PC-9 (cell line): ENCODE data around the gene CACNA2D4. TPM values are rescaled to one million over a fixed set of nuclear protein-coding genes. Genes with fewer than 3 reads are reported as not detected.

ENCODE experiments used
- BruUV-seq: library from RNA; stranded (reverse); fragments of 400-500 nt; replicated peaks from 2 replicates; lab custom pipeline; 2021; lab: Mats Ljungman, UMichigan
- CTCF ChIA-PET: fragments of 300-600 bp; sonication (Branson Sonifier 250); formaldehyde crosslinking; loops from one replicate; lab custom pipeline; 2022; ENCODE audit warnings: antibody characterized with exemption; lab: Charles Lee
- POLR2A ChIA-PET: fragments of 300-600 bp; sonication (Branson Sonifier 250); formaldehyde crosslinking; loops from one replicate; lab custom pipeline; 2022; ENCODE audit warnings: antibody characterized with exemption; ENCODE audit not compliant: unreplicated experiment; lab: Charles Lee
- DNase-seq, 2 experiments: peaks; one replicate each; pipeline versions ENCODE4 v3.0.0 to v3.0.0-alpha.2; 2015 to 2022; ENCODE audit warnings: mixed read lengths in 1 of 2
- H2AFZ ChIP-seq: fragments of 200-600 bp; sonication (generic); 2 replicates; pipeline ENCODE4 v1.8.1; 2017; ENCODE audit warnings: antibody characterized with exemption
- H3F3A ChIP-seq: fragments of 200-600 bp; sonication (generic); 2 replicates; pipeline ENCODE4 v1.8.1; 2017; ENCODE audit warnings: antibody characterized with exemption, mild to moderate bottlenecking, low read depth; ENCODE audit not compliant: insufficient read depth
- H3K27ac ChIP-seq: fragments of 200-600 bp; sonication (generic); 2 replicates; pipeline ENCODE4 v1.6.1; 2016; ENCODE audit warnings: mixed run types
- H3K27me3 ChIP-seq: fragments of 200-600 bp; sonication (generic); 2 replicates; pipeline ENCODE4 v1.6.1; 2016; ENCODE audit warnings: low read depth, mixed run types; ENCODE audit not compliant: insufficient read depth
- H3K36me3 ChIP-seq: fragments of 200-600 bp; sonication (generic); 2 replicates; pipeline ENCODE4 v1.6.1; 2016; ENCODE audit warnings: low read depth, mixed run types
- H3K4me1 ChIP-seq: fragments of 200-600 bp; sonication (generic); replicated peaks from 2 replicates; pipeline ENCODE4 v1.6.1; 2016; ENCODE audit warnings: mixed run types; ENCODE audit not compliant: insufficient read depth
- H3K4me2 ChIP-seq: fragments of 200-600 bp; sonication (generic); 2 replicates; pipeline ENCODE4 v1.6.1; 2017; ENCODE audit warnings: mixed run types
- H3K4me3 ChIP-seq: fragments of 200-600 bp; sonication (generic); 2 replicates; pipeline ENCODE4 v1.6.1; 2016; ENCODE audit warnings: mixed run types
- H3K79me2 ChIP-seq: fragments of 200-600 bp; sonication (generic); 2 replicates; pipeline ENCODE4 v1.6.1; 2017; ENCODE audit warnings: low read depth, mixed run types
- H3K9me2 ChIP-seq: fragments of 200-600 bp; sonication (generic); 2 replicates; pipeline ENCODE4 v1.8.1; 2017; ENCODE audit warnings: mild to moderate bottlenecking; ENCODE audit not compliant: insufficient read depth
- H3K9me3 ChIP-seq: fragments of 200-600 bp; sonication (generic); 2 replicates; pipeline ENCODE4 v1.8.1; 2016; ENCODE audit warnings: low read depth; ENCODE audit not compliant: insufficient read depth
- H4K20me1 ChIP-seq: fragments of 200-600 bp; sonication (generic); 2 replicates; pipeline ENCODE4 v1.8.1; 2017; ENCODE audit not compliant: insufficient read depth
- EZH2 ChIP-seq: fragments of 200-600 bp; sonication (generic); IDR thresholded peaks from 2 replicates; pipeline ENCODE4 v1.8.0; 2017; ENCODE audit warnings: antibody characterized with exemption, low read depth
- intact Hi-C: fragments of 100-400 bp; cut with micrococcal nuclease; formaldehyde crosslinking; loops from one replicate; pipeline ENCODE4 v1.10.0; 2022; ENCODE audit not compliant: unreplicated experiment
- total RNA-seq: library from RNA; stranded (reverse); gene quantifications from 2 replicates; pipeline ENCODE4 v1.2.3, GENCODE V29; 2021
- TF ChIP-seq, protein P1 (sequence below): fragments of 200-600 bp; sonication (generic); conservative IDR thresholded peaks from 2 replicates; pipeline ENCODE4 v1.6.1; 2017; ENCODE audit warnings: mixed run types, antibody characterized with exemption, mild to moderate bottlenecking, moderate library complexity

The CACNA2D4 gene
- total RNA-seq, 1 experiment from 2014 or later = not detected

- ChIA-PET POLR2A (no interaction called here), CTCF (no interaction called here)
- H3K79me2 ChIP-seq = no peaks in the 10 kb centered on the region
- H4K20me1 ChIP-seq = peaks cover 3% of the 10 kb centered on the region; the same call in 1 of the 2 replicates
- H3K9me2 ChIP-seq = no peaks in the 10 kb centered on the region
- H3F3A ChIP-seq = no peaks in the 10 kb centered on the region; the same call in 1 of the 2 replicates
- H2AFZ ChIP-seq = no peak overlapping the region
- peaks cover 21% of the 10 kb centered on the region for H3K4me1 ChIP-seq
- BruUV-seq = no TSS peak
- no peak overlapping the region for H3K27ac ChIP-seq
- no peaks in the 10 kb centered on the region for H3K36me3 ChIP-seq
- no peak overlapping the region for H3K4me3 ChIP-seq
- no peaks in the 10 kb centered on the region for H3K9me3 ChIP-seq
- TF ChIP-seq EZH2 = no peak
- TF ChIP-seq, protein P1, sequence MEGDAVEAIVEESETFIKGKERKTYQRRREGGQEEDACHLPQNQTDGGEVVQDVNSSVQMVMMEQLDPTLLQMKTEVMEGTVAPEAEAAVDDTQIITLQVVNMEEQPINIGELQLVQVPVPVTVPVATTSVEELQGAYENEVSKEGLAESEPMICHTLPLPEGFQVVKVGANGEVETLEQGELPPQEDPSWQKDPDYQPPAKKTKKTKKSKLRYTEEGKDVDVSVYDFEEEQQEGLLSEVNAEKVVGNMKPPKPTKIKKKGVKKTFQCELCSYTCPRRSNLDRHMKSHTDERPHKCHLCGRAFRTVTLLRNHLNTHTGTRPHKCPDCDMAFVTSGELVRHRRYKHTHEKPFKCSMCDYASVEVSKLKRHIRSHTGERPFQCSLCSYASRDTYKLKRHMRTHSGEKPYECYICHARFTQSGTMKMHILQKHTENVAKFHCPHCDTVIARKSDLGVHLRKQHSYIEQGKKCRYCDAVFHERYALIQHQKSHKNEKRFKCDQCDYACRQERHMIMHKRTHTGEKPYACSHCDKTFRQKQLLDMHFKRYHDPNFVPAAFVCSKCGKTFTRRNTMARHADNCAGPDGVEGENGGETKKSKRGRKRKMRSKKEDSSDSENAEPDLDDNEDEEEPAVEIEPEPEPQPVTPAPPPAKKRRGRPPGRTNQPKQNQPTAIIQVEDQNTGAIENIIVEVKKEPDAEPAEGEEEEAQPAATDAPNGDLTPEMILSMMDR = no peak
- peaks cover 97% of the 10 kb centered on the region for H3K27me3 ChIP-seq
- intact Hi-C loops = no loop called here
- H3K4me2 ChIP-seq = no peak overlapping the region
- DNase-seq = peak in 1 of 2 experiments; percentile 57
These were observed 78.2 kb downstream of the CACNA2D4 start for GRCh38 chr12:1839956-1840951.

DNA sequence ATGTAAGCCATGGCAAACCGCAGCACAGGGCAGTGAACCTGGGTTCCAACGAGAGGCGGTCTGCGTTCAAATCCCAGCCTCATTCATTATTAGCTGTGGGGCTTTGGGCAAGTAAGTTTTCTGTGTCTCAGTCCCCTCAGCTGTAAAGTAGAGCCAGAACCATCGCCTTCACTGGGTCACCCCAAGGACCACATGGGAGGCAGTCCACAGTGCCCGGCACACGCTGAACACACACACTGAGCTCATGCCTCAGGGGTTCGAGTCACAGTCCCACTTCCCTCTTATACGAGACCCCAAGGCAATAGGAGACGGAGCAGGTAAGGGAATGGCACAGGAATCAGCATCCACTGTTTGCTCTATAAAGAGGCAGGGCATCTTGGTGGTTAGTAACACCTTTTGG lies 79.0 kb downstream of the CACNA2D4 start:
- CTCF ChIA-PET = no interaction called here
- H3K79me2 ChIP-seq = no peaks in the 10 kb centered on the region
- H3K27me3 ChIP-seq = peaks cover 97% of the 10 kb centered on the region
- H3K9me3 ChIP-seq = no peaks in the 10 kb centered on the region
- peaks cover 21% of the 10 kb centered on the region for H3K4me1 ChIP-seq
- POLR2A ChIA-PET = no interaction called here
- no peak for DNase-seq
- no TSS peak for BruUV-seq
- TF ChIP-seq, protein P1 = no peak
- TF ChIP-seq EZH2 = no peak
- H3K4me2 ChIP-seq = no peak overlapping the region
- intact Hi-C loops = no loop called here
- no peak overlapping the region for H2AFZ ChIP-seq
- H3K9me2 ChIP-seq = no peaks in the 10 kb centered on the region
- no peak overlapping the region for H3K4me3 ChIP-seq
- no peaks in the 10 kb centered on the region for H3K36me3 ChIP-seq
- H3K27ac ChIP-seq = no peak overlapping the region
- no peaks in the 10 kb centered on the region; the same call in 1 of the 2 replicates for H3F3A ChIP-seq
- peaks cover 3% of the 10 kb centered on the region; the same call in 1 of the 2 replicates for H4K20me1 ChIP-seq

DNA sequence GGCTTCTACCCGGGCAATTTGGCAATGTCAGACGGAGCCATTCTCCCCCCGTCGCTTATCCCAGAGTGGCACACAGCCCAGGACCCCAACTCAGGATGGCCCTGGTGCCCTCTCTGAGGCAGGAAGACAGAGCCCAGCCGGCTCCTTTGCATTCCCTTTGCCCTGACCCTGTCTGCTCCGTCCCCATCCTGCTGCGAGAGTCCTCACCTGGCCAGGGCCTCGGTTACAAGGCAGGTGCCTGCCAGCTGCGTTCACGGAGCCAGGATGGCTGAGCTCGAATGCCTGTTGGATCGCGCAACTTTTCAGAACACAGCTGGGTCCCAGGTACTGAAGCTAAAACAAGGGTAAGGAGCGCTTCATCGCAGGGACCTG lies 79.5 kb downstream of the CACNA2D4 start:
- Histone ChIP-seq H3K4me1 (peaks cover 21% of the 10 kb centered on the region), H3K4me2 (no peak overlapping the region), H3K27ac (no peak overlapping the region), H3K27me3 (peaks cover 97% of the 10 kb centered on the region), H3K9me2 (no peaks in the 10 kb centered on the region), H2AFZ (no peak overlapping the region), H3K79me2 (no peaks in the 10 kb centered on the region), H3K9me3 (no peaks in the 10 kb centered on the region), H3K36me3 (no peaks in the 10 kb centered on the region), H3K4me3 (no peak overlapping the region), H4K20me1 (peaks cover 3% of the 10 kb centered on the region; the same call in 1 of the 2 replicates), H3F3A (no peaks in the 10 kb centered on the region; the same call in 1 of the 2 replicates)
- no peak for DNase-seq
- TF ChIP-seq, protein P1 = no peak
- TF ChIP-seq EZH2 = no peak
- BruUV-seq = no TSS peak
- intact Hi-C loops = no loop called here
- ChIA-PET POLR2A (no interaction called here), CTCF (no interaction called here)
